Measurements from ENCODE around the gene GFY. TPM values are rescaled to one million over a fixed set of nuclear protein-coding genes. Genes with fewer than 3 reads are reported as not detected.

GFY gene
- total RNA-seq, 1 donor from 2014 or later = not detected

GRCh38 chr19:49407482-49408015 lies 17.6 kb upstream of the GFY start:
- DNase-seq (ENCODE audit: extremely low read depth, low read depth, low spot score) = no peak

- DNase-seq (ENCODE audit: extremely low read depth, low read depth, low spot score) = no peak
These were observed 16.3 kb upstream of the GFY start for GRCh38 chr19:49408816-49409440.

GRCh38 chr19:49409441-49410029 lies 15.7 kb upstream of the GFY start:
- DNase-seq (ENCODE audit: extremely low read depth, low read depth, low spot score) = no peak

- DNase-seq (ENCODE audit: extremely low read depth, low read depth, low spot score) = no peak
These were observed 13.4 kb upstream of the GFY start for GRCh38 chr19:49411681-49412326.

DNA sequence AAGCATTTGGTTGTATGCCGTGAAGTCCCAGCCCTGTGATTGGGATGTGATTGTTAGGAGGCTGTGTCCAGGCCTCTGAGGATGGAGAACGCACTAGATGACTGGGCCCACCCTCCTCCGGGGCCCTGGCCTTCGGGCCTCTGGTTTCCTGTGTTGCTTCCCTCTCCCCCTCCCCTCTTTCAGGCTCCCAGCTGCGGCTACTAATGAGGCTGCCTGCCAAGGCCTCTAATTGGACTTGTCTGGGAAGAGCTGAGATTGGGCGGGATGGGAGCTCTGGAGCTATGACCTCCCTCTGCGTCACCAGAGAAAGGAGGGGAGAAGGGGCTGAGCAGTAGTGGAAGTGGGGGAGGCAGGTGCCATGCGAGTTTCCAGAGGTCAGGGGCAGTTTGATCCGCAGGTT lies 11.8 kb upstream of the GFY start:
- DNase-seq (ENCODE audit: extremely low read depth, low read depth, low spot score) = no peak

- no peak for DNase-seq (ENCODE audit: extremely low read depth, low read depth, low spot score)
These were observed 10.9 kb upstream of the GFY start for GRCh38 chr19:49414256-49414655.

DNA sequence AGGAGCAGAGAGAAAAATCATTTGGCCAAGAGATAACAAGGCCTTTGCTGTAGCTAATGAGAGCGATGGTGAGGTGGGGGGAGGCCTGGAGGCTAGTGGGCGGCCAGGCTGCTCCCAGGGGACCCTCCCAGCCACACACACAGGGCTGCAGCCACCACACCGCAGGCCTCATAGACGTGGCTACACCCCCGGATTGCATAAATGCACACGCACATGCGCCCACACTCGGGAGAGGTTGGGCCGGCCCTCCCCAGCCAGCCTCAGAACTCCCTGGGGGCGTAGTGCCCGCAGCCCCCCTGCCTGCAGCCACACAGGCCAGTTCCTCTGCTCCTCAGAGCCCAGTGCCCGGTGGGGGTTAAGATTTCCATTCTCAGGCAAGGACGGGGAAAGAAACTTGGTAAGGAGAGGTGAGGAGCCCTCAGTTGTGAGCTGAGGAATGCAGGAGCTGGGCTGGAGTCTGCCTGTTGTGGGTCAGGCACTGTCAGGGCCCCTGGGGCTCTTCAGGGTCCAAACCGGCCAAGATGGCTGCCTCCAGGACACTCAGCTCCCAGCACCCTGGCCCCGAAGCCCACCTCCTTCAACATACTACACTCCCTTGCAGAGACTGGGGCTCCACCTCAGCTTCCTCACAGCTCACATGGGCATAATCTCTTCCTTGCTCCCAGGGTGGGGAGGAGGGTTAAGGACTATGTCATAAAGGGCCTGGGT lies 9.9 kb upstream of the GFY start:
- no peak for DNase-seq (ENCODE audit: extremely low read depth, low read depth, low spot score)

GRCh38 chr19:49415810-49416200 lies 9.4 kb upstream of the GFY start:
- DNase-seq (ENCODE audit: extremely low read depth, low read depth, low spot score) = no peak

- DNase-seq (ENCODE audit: extremely low read depth, low read depth, low spot score) = no peak
These were observed 8.1 kb upstream of the GFY start for GRCh38 chr19:49417088-49417487.

DNA sequence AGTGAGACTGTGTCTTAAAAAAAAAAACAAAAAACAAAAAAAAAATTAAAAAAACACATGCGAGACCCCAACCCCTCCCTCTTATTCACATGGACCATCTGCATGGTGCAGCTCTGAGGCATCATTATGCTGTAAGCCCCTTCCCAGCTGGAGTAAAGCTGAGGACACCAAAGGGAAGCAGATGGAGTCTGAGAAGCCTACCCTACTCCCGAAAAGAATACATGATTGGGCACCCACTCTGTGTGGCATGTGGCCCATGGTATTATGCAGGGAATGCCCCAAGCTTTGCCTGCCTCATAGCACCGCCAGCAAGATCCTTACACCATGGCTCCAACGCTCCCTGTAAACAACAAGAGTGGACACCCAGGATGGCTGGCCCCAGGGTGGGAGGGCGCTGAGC lies 6.7 kb upstream of the GFY start:
- no peak for DNase-seq (ENCODE audit: extremely low read depth, low read depth, low spot score)

DNA sequence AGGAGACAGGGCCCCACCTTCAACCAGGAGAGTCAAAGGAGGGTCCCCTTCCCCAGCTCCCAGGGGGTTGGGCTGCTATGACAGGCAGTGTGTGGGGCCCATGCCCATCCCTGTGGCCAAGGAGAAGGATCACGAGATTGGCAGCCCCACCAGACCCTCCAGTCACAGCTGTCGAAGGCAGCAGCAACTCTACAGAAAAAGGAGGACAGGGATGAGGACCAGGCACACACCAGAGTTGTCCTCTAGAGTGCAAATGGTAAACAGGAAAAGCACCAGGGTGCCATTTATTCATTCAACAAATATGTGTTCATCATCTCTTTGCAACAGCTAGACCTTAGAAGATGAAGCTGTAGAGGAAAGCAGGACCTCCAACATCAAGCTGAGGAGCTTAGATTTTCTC lies 6.0 kb upstream of the GFY start:
- no peak for DNase-seq (ENCODE audit: extremely low read depth, low read depth, low spot score)

GRCh38 chr19:49420227-49420626 lies 5.0 kb upstream of the GFY start:
- no peak for DNase-seq (ENCODE audit: extremely low read depth, low read depth, low spot score)

- no peak for DNase-seq (ENCODE audit: extremely low read depth, low read depth, low spot score)
These were observed 3.9 kb upstream of the GFY start for GRCh38 chr19:49421039-49421877.

- DNase-seq (ENCODE audit: extremely low read depth, low read depth, low spot score) = no peak
These were observed 3.3 kb upstream of the GFY start for GRCh38 chr19:49421878-49422202.

- no peak for DNase-seq (ENCODE audit: extremely low read depth, low read depth, low spot score)
These were observed 2.6 kb upstream of the GFY start for GRCh38 chr19:49422407-49423070.

DNA sequence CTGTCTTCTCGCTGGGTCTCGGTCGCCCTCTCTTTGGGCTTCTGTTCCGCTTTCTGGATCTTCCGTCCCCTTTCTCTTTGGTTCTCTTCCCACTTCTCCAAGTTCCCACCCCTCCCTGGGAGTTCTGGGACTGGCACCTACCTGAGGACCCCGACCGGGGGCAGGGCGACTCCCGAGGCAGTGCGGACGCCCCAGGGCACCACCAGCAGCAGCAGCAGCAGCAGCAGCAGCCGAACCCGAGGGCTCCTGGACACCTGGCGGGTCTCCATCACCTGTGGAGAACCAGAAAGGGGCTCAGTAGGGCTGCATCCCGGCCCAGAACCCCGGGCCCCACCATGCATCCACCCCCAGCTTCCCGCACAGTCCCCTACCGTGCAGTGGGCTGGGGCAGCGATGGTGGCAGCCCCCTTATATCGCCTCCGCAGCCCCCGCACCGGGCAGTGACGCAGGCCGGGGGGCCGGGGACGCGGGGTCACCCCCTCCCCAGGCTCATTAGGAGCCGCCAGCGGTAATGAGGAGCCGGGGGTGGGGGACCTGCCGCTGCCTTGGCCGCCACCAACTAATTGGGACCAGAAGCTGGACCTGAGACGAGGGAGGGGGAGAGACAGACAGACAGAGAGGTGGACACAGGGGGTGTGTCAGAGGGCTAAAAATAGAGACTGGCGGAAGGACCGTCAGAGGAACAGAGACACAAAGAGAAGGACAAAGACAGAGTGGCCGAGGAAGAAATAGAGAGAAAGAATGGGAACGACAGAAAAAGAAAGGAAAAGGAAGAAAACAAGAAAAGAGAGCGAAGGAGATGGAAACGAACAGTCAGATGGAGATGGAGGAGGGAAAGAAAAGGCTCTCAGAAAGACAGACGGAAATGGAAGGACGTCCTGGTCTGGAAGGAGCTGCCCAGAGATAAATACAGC lies 1.9 kb upstream of the GFY start, which contains the start of gene PTH2:
TSS of gene PTH2 (minus strand) at position 371 of the 914 bp plus-strand sequence. CDS start at position 269, 102 bp downstream.
- no peak for DNase-seq (ENCODE audit: extremely low read depth, low read depth, low spot score)

DNA sequence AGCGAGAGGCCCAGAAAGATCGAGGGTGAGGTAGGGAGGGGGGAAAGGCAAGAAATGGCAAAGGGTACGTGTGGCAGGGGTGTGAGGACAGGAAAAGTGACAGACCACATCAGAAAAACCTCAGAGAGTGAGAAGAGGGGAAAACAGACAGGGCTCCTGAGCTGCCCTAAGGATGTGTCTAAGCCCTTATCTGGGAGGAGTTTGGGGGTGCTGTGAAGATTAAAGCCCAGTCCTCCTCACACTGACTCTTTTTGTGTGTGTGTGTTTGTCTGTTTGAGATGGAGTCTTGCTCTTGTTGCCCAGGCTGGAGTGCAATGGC lies 1.2 kb upstream of the GFY start:
- DNase-seq (ENCODE audit: extremely low read depth, low read depth, low spot score) = no peak

DNA sequence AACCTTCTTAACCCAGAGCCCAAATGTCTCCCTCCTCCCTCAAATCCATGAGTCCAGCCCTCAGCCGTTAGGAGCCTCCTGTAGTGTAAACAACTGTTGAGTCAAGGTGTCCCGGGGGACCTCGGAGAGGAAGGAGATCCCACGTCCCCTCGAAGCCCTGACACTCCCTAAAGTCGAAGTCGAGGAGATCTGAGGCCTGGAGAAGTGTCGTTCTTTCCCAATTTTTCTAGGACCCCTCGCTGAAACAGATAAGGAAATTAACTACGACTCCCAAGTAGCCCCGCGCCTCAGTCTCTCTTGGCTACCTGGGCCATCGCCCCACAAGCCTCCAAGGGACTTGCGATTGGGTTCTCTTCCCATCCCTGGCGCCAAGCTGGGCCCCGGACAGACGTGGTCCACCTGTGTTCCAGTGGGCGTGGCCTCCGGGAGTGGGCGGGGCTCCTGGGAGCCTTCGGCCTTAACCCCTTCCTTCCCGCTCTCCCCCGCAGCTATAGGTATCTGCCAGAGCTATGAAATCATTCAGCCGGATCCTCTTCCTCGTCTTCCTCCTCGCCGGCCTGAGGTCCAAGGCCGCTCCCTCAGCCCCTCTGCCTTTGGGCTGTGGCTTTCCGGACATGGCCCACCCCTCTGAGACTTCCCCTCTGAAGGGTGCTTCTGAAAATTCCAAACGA lies 869 bp downstream of the GFY start:
- DNase-seq (ENCODE audit: extremely low read depth, low read depth, low spot score) = no peak

DNA sequence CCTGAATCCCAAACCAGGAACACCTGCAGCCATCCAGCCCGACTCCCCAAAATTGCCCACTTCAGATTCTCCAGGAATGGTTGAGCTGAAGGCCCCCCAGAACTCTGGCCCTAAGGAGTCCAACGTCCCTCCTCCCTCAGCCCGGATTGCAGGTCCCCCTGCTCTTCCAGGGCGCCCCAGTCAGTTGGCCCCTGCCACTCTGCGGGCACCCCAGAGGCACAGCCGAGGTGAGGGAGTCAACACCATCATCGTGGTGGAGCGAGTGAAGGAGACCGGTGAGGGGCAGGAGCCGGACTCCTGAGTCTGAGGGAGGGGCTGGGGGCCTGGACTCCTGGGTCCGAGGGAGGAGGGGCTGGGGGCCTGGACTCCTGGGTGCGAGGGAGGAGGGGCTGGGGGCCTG lies 2.2 kb downstream of the GFY start:
- DNase-seq (ENCODE audit: extremely low read depth, low read depth, low spot score) = no peak

All from glomerular endothelial cell (primary cell).